ENCODE measurements around the gene KCNQ1OT1. TPM values are rescaled to one million over a fixed set of nuclear protein-coding genes. Genes with fewer than 3 reads are reported as not detected.

KCNQ1OT1 gene
- total RNA-seq, 4 donors from 2014 or later, result 1.8 to 6.8 (median 3.9) TPM

- no peak for TF ChIP-seq CTCF (IDR thresholded peaks at IDR 0.05; ENCODE audit: low read depth)
These were observed 137.9 kb downstream of the KCNQ1OT1 start for GRCh38 chr11:2561696-2562581.

GRCh38 chr11:2559527-2560311 is 140.1 kb downstream of the KCNQ1OT1 start:
- TF ChIP-seq CTCF (IDR thresholded peaks at IDR 0.05; ENCODE audit: low read depth), result no peak

- no peak for TF ChIP-seq CTCF (IDR thresholded peaks at IDR 0.05; ENCODE audit: low read depth)
These were observed 140.8 kb downstream of the KCNQ1OT1 start for GRCh38 chr11:2558861-2559526.

GRCh38 chr11:2558397-2558796 is 141.4 kb downstream of the KCNQ1OT1 start:
- no peak for TF ChIP-seq CTCF (IDR thresholded peaks at IDR 0.05; ENCODE audit: low read depth)

Small RNA genes within 50 kb of the gene (small RNA-seq; reads per million reads assigned to genes)
- not detected for gene RF01947
- gene RF01948, result not detected
- gene RF01950, result not detected

Other genes with a start within 250 kb of the KCNQ1OT1 start
- gene CDKN1C, start 185.8 kb upstream of the KCNQ1OT1 start, total RNA-seq, result 100 to 1,000 TPM in 3 of 4 donors, 10 to 100 TPM in 1; 73.3 to 347 (median 166) TPM
- gene PHLDA2, start 229.4 kb upstream of the KCNQ1OT1 start, total RNA-seq, result 1 to 10 TPM in 2 of 4 donors, not detected in 2; 1.2 to 1.8 TPM